ENCODE results near the gene MYBPHL. TPM values are rescaled to one million over a fixed set of nuclear protein-coding genes. Genes with fewer than 3 reads are reported as not detected.

MYBPHL gene
- total and polyA plus RNA-seq, 2 of the 13 experiments (the other 11 are each of a cell fraction or from before 2014, with no cell fraction given), result 3.7 to 3.8 TPM

DNA sequence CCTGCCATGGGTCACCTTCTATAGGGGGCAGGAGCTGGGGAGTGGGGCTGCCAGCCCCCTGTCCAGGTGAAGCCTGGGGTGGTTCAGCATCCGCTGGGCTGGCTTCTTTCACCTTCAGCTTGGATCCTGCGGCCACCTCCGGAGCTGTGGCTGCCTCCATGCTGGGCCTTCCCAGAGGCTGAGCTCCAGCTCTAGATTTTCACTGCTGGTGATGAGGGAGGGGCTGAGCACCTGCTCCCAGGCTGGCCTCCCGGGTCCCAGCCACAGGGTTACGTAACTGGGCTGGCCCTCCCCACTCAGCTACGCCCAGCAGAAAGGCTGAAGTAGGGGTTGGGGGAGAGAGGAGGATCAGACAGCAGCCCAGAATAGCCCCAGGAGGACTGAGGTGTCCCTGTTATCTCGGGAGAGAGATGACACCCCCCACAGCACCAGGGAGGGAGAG is at the start of gene MYBPHL (continued):
- TF ChIP-seq, protein P1, sequence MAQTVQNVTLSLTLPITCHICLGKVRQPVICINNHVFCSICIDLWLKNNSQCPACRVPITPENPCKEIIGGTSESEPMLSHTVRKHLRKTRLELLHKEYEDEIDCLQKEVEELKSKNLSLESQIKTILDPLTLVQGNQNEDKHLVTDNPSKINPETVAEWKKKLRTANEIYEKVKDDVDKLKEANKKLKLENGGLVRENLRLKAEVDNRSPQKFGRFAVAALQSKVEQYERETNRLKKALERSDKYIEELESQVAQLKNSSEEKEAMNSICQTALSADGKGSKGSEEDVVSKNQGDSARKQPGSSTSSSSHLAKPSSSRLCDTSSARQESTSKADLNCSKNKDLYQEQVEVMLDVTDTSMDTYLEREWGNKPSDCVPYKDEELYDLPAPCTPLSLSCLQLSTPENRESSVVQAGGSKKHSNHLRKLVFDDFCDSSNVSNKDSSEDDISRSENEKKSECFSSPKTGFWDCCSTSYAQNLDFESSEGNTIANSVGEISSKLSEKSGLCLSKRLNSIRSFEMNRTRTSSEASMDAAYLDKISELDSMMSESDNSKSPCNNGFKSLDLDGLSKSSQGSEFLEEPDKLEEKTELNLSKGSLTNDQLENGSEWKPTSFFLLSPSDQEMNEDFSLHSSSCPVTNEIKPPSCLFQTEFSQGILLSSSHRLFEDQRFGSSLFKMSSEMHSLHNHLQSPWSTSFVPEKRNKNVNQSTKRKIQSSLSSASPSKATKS (CRISPR knock-in tag; IDR thresholded peaks at IDR 0.05), result no peak
- no peak for TF ChIP-seq MEIS1 (CRISPR knock-in tag; IDR thresholded peaks at IDR 0.05; ENCODE audit: borderline replicate concordance)
- TF ChIP-seq PITX1 (CRISPR knock-in tag; IDR thresholded peaks at IDR 0.05), result no peak
- no peak for TF ChIP-seq NR1H2 (CRISPR knock-in tag; IDR thresholded peaks at IDR 0.05; ENCODE audit: borderline replicate concordance, low read depth)
- TF ChIP-seq ZNF263 (CRISPR knock-in tag; IDR thresholded peaks at IDR 0.05), result no peak
- no peak for TF ChIP-seq ZZZ3 (CRISPR knock-in tag; IDR thresholded peaks at IDR 0.05; ENCODE audit: borderline replicate concordance)
- TF ChIP-seq DR1 (CRISPR knock-in tag; IDR thresholded peaks at IDR 0.05), result 0 out of 2 replicates have a peak, but pooled peaks have one; percentile 32
- TF ChIP-seq, protein P2, sequence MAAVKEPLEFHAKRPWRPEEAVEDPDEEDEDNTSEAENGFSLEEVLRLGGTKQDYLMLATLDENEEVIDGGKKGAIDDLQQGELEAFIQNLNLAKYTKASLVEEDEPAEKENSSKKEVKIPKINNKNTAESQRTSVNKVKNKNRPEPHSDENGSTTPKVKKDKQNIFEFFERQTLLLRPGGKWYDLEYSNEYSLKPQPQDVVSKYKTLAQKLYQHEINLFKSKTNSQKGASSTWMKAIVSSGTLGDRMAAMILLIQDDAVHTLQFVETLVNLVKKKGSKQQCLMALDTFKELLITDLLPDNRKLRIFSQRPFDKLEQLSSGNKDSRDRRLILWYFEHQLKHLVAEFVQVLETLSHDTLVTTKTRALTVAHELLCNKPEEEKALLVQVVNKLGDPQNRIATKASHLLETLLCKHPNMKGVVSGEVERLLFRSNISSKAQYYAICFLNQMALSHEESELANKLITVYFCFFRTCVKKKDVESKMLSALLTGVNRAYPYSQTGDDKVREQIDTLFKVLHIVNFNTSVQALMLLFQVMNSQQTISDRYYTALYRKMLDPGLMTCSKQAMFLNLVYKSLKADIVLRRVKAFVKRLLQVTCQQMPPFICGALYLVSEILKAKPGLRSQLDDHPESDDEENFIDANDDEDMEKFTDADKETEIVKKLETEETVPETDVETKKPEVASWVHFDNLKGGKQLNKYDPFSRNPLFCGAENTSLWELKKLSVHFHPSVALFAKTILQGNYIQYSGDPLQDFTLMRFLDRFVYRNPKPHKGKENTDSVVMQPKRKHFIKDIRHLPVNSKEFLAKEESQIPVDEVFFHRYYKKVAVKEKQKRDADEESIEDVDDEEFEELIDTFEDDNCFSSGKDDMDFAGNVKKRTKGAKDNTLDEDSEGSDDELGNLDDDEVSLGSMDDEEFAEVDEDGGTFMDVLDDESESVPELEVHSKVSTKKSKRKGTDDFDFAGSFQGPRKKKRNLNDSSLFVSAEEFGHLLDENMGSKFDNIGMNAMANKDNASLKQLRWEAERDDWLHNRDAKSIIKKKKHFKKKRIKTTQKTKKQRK (IDR thresholded peaks at IDR 0.05; ENCODE audit: low read length), result no peak
- TF ChIP-seq ZSCAN21 (CRISPR knock-in tag; IDR thresholded peaks at IDR 0.05; ENCODE audit: borderline replicate concordance), result no peak
- no peak for TF ChIP-seq RELA (CRISPR knock-in tag; IDR thresholded peaks at IDR 0.05)
- TF ChIP-seq HOXA9 (CRISPR knock-in tag; IDR thresholded peaks at IDR 0.05; ENCODE audit: borderline replicate concordance), result no peak
- no peak for TF ChIP-seq ARHGAP35 (CRISPR knock-in tag; IDR thresholded peaks at IDR 0.05; ENCODE audit: borderline replicate concordance)
- no peak for TF ChIP-seq MLXIP (CRISPR knock-in tag; IDR thresholded peaks at IDR 0.05; ENCODE audit: borderline replicate concordance)
- TF ChIP-seq SALL2 (CRISPR knock-in tag; IDR thresholded peaks at IDR 0.05), result peak; percentile 48; the same call in 1 of the 2 replicates
- TF ChIP-seq ZNF776 (CRISPR knock-in tag; IDR thresholded peaks at IDR 0.05), result no peak
- no peak for TF ChIP-seq ZFP62 (CRISPR knock-in tag; IDR thresholded peaks at IDR 0.05)
- no peak for TF ChIP-seq ZNF446 (CRISPR knock-in tag; IDR thresholded peaks at IDR 0.05)
- TF ChIP-seq PCBP1 (IDR thresholded peaks at IDR 0.05; ENCODE audit: borderline replicate concordance, low read depth, low read length), result no peak
- TF ChIP-seq MYC (CRISPR knock-in tag; IDR thresholded peaks at IDR 0.05; ENCODE audit: borderline replicate concordance), result peak; percentile 32; the same call in 1 of the 2 replicates
